ENCODE results near the gene USP8. TPM values are rescaled to one million over a fixed set of nuclear protein-coding genes. Genes with fewer than 3 reads are reported as not detected.
A peak's percentile ranks its signal among the peaks of the same experiment; 100 is the strongest.

The USP8 gene
- total and polyA plus RNA-seq, 2 donors (not counting 1 experiment from before 2014, with no cell fraction given), result 25.7 to 126 TPM

DNA sequence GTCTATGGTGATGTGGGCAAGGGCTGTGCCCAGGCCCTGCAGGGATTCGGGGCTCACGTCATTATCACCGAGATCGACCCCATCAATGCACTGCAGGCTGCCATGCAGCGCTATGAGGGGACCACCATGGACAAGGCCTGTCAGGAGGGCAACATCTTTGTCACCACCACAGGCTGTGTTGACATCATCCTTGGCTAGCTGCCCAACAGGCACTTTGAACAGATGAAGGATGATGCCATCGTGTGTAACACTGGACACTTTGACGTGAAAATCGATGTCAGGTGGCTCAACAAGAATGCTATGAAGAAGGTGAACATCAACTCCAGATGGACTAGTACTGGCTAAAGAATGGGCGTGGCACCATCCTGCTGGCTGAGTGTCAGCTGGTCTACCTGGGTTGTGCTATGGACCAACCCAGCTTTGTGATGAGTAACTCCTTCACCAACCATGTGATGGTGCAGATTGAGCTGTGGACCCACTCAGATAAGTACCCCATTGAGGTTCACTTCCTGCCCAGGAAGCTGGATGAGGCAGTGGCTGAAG is 6.1 kb upstream of the USP8 start:
- H3K4me3 Mint-ChIP-seq, result no peak overlapping the region
- ATAC-seq (ENCODE audit: low read depth) (no peak), DNase-seq (no peak)
- no peak overlapping the region for H2AFZ ChIP-seq (ENCODE audit: insufficient read depth, low read depth, low read length, poor library complexity, severe bottlenecking)
- WGBS (ENCODE audit: insufficient coverage), result 98% methylated on average over 9 of the region's 9 CpGs
- no peak overlapping the region for H3K4me3 ChIP-seq (ENCODE audit: control extremely low read depth in 1 of 5, extremely low read depth in 1 of 5, insufficient read depth in 1 of 5, low read depth in 2 of 5, low read length in 4 of 5)
- no peaks in the 10 kb centered on the region for H3K27me3 ChIP-seq (replicated peaks in 1 of 4; ENCODE audit: control extremely low read depth in 1 of 4, control insufficient read depth in 3 of 4, insufficient read depth in 4 of 4, low read length in 3 of 4)
- TF ChIP-seq, protein P1, sequence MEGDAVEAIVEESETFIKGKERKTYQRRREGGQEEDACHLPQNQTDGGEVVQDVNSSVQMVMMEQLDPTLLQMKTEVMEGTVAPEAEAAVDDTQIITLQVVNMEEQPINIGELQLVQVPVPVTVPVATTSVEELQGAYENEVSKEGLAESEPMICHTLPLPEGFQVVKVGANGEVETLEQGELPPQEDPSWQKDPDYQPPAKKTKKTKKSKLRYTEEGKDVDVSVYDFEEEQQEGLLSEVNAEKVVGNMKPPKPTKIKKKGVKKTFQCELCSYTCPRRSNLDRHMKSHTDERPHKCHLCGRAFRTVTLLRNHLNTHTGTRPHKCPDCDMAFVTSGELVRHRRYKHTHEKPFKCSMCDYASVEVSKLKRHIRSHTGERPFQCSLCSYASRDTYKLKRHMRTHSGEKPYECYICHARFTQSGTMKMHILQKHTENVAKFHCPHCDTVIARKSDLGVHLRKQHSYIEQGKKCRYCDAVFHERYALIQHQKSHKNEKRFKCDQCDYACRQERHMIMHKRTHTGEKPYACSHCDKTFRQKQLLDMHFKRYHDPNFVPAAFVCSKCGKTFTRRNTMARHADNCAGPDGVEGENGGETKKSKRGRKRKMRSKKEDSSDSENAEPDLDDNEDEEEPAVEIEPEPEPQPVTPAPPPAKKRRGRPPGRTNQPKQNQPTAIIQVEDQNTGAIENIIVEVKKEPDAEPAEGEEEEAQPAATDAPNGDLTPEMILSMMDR (IDR thresholded peaks at IDR 0.05), result no peak
- TF ChIP-seq EZH2 (IDR thresholded peaks at IDR 0.05; ENCODE audit: borderline replicate concordance, insufficient read depth, low read depth, low read length, poor library complexity, severe bottlenecking), result no peak
- no peak overlapping the region for H3K27ac ChIP-seq (ENCODE audit: low read length in 2 of 2)
- H3K4me1 Mint-ChIP-seq, result no peaks in the 10 kb centered on the region
- no peaks in the 10 kb centered on the region for H3K27me3 Mint-ChIP-seq
- no peaks in the 10 kb centered on the region for H3K4me1 ChIP-seq (ENCODE audit: control insufficient read depth in 2 of 2, insufficient read depth in 2 of 2, low read length in 2 of 2)
- H4K20me1 ChIP-seq (ENCODE audit: control insufficient read depth, insufficient read depth, low read length, poor library complexity, severe bottlenecking), result no peaks in the 10 kb centered on the region
- POLR2A ChIA-PET, result no interaction called here
- H3K36me3 ChIP-seq (replicated peaks in 1 of 2; ENCODE audit: control extremely low read depth in 1 of 2, control insufficient read depth in 1 of 2, extremely low read depth in 1 of 2, insufficient read depth in 2 of 2, low read length in 1 of 2), result no peaks in the 10 kb centered on the region
- H3K9ac ChIP-seq (ENCODE audit: low read length), result no peak overlapping the region
- no peaks in the 10 kb centered on the region for H3K9me3 Mint-ChIP-seq (ENCODE audit: insufficient read depth)
- intact Hi-C loops (cut with micrococcal nuclease), result no loop called here
- H3K9me3 ChIP-seq (ENCODE audit: control extremely low read depth in 1 of 3, control insufficient read depth in 2 of 3, insufficient read depth in 1 of 3, low read length in 2 of 3), result no peaks in the 10 kb centered on the region
- CTCF ChIA-PET, result interaction anchor here (0.7 kb wide), 1 partner anchor 63 kb away, joined by 3 read pairs; no protein-coding TSS in a partner anchor
- no peak overlapping the region for H3K4me2 ChIP-seq (replicated peaks; ENCODE audit: low read depth, low read length, poor library complexity, severe bottlenecking)
- H3K27ac Mint-ChIP-seq, result no peak overlapping the region
- H3K79me2 ChIP-seq (ENCODE audit: control insufficient read depth, insufficient read depth, low read length), result no peaks in the 10 kb centered on the region

DNA sequence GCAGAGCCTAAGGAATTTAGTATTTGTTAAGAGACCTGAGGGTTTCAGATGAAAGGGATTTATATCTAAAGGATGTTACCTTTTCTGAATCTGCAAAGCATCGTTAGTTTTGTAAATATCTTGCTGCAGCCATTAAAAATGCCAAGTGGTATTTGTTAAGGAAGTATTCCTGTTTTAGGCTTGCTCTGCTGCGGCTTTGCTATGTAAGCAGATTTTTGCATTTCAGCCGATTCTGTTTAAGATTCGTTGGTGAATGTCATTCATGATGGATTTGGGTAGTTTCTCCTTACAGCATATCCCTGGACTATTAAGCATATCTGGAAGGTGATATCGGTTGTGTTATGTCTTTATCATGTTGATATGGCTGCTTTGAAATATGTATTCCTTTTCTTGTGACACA is 1.0 kb downstream of the USP8 start:
- CTCF ChIA-PET, result interaction anchor here (1.1 to 1.5 kb wide), 2 partner anchors 70 to 71 kb away, joined by 4 to 5 read pairs; partner anchors contain the start of gene GABPB1
- Mint-ChIP-seq H3K27me3 (no peaks in the 10 kb centered on the region), H3K27ac (peak overlapping the region; percentile 96), H3K9me3 (ENCODE audit: insufficient read depth) (no peaks in the 10 kb centered on the region), H3K4me3 (peak overlapping the region; percentile 98), H3K4me1 (peaks cover 45% of the 10 kb centered on the region)
- no peaks in the 10 kb centered on the region for H3K27me3 ChIP-seq (replicated peaks in 1 of 4; ENCODE audit: control extremely low read depth in 1 of 4, control insufficient read depth in 3 of 4, insufficient read depth in 4 of 4, low read length in 3 of 4)
- DNase-seq, result no peak
- H3K79me2 ChIP-seq (ENCODE audit: control insufficient read depth, insufficient read depth, low read length), result peaks cover 60% of the 10 kb centered on the region
- peak overlapping the region; percentile 85 for H3K4me2 ChIP-seq (replicated peaks; ENCODE audit: low read depth, low read length, poor library complexity, severe bottlenecking)
- TF ChIP-seq, protein P1 (IDR thresholded peaks at IDR 0.05), result no peak
- no peak for TF ChIP-seq EZH2 (IDR thresholded peaks at IDR 0.05; ENCODE audit: borderline replicate concordance, insufficient read depth, low read depth, low read length, poor library complexity, severe bottlenecking)
- H3K36me3 ChIP-seq (replicated peaks in 1 of 2; ENCODE audit: control extremely low read depth in 1 of 2, control insufficient read depth in 1 of 2, extremely low read depth in 1 of 2, insufficient read depth in 2 of 2, low read length in 1 of 2), result peaks cover 0 to 6% of the 10 kb centered on the region in 2 experiments
- POLR2A ChIA-PET, result interaction anchor here (0.6 to 2.3 kb wide), 5 partner anchors 20 to 348 kb away, joined by 4 to 18 read pairs (median 8); partner anchors contain the start of gene GABPB1
- ATAC-seq (ENCODE audit: low read depth), result no peak
- no peak overlapping the region for H2AFZ ChIP-seq (ENCODE audit: insufficient read depth, low read depth, low read length, poor library complexity, severe bottlenecking)
- peaks cover 19 to 22% of the 10 kb centered on the region in 2 donors for H3K4me1 ChIP-seq (ENCODE audit: control insufficient read depth in 2 of 2, insufficient read depth in 2 of 2, low read length in 2 of 2)
- 21% methylated on average over 4 of the region's 5 CpGs for WGBS (ENCODE audit: insufficient coverage)
- peaks cover 29% of the 10 kb centered on the region for H4K20me1 ChIP-seq (ENCODE audit: control insufficient read depth, insufficient read depth, low read length, poor library complexity, severe bottlenecking)
- peak overlapping the region; percentile 78 to 100 (median 83) for H3K4me3 ChIP-seq (ENCODE audit: control extremely low read depth in 1 of 5, extremely low read depth in 1 of 5, insufficient read depth in 1 of 5, low read depth in 2 of 5, low read length in 4 of 5)
- peak overlapping the region; percentile 95 to 98 for H3K27ac ChIP-seq (ENCODE audit: low read length in 2 of 2)
- H3K9ac ChIP-seq (ENCODE audit: low read length), result peak overlapping the region; percentile 92
- H3K9me3 ChIP-seq (ENCODE audit: control extremely low read depth in 1 of 3, control insufficient read depth in 2 of 3, insufficient read depth in 1 of 3, low read length in 2 of 3), result peaks cover 0 to 4% (median 0%) of the 10 kb centered on the region in 3 donors
- intact Hi-C loops (cut with micrococcal nuclease), result loop anchor here (2.0 to 10.0 kb wide), 2 partner anchors 340 to 1270 kb away; partner anchors contain the start of genes COPS2 and SPPL2A

All from B cell (primary cell).